ENCODE results near the gene ROBO2. TPM values are rescaled to one million over a fixed set of nuclear protein-coding genes. Genes with fewer than 3 reads are reported as not detected.

Gene ROBO2
- total and polyA plus RNA-seq, 10 of the 15 experiments (the other 5 are each of a cell fraction or from before 2014, with no cell fraction given): 0.22 to 2.5 (median 0.81) TPM

- intact Hi-C loops (cut with micrococcal nuclease; ENCODE audit: unreplicated experiment) (no loop called here), in situ Hi-C loops (cut with MboI) (no loop called here)
- 8% methylated on average over 1 of the region's 1 CpG for WGBS (ENCODE audit: insufficient coverage, insufficient replicate concordance, low lambda C conversion rate, missing lambda C conversion rate)
- FAIRE-seq: no peak
- Histone ChIP-seq H3K9me3 (replicated peaks; ENCODE audit: control insufficient read depth, insufficient read depth, low read length) (no peaks in the 10 kb centered on the region), H3K27me3 (replicated peaks in 1 of 2; ENCODE audit: control insufficient read depth in 2 of 2, insufficient read depth in 2 of 2, low read length in 1 of 2) (no peaks in the 10 kb centered on the region), H3K4me1 (ENCODE audit: control insufficient read depth, insufficient read depth, low read length) (no peaks in the 10 kb centered on the region), H3K4me3 (no peak overlapping the region), H3K4me2 (ENCODE audit: control insufficient read depth, insufficient read depth) (no peak overlapping the region), H3K79me2 (ENCODE audit: control insufficient read depth, insufficient read depth, low read length) (no peaks in the 10 kb centered on the region), H3K36me3 (ENCODE audit: control insufficient read depth in 2 of 2, insufficient read depth in 2 of 2, low read length in 1 of 2) (no peaks in the 10 kb centered on the region), H3K27ac (ENCODE audit: control insufficient read depth, insufficient read depth) (no peak overlapping the region), H2AFZ (ENCODE audit: control insufficient read depth, low read depth, low read length) (no peak overlapping the region), H4K20me1 (ENCODE audit: control insufficient read depth, insufficient read depth) (no peaks in the 10 kb centered on the region), H3K9ac (ENCODE audit: control insufficient read depth, insufficient read depth, low read length) (no peak overlapping the region)
- no TSS peak for BruUV-seq (replicated peaks)
- ChIA-PET RAD21 (ENCODE audit: unreplicated experiment) (no interaction called here), CTCF (interaction anchor here (0.6 kb wide), 1 partner anchor 239 kb away, joined by 3 read pairs; no protein-coding TSS in a partner anchor), SMC1A (ENCODE audit: uncharacterized antibody, unreplicated experiment) (no interaction called here), POLR2A (no interaction called here)
- DNase-seq (ENCODE audit: low read depth, low spot score): no peak
- peak; percentile 64 for ATAC-seq
- TF ChIP-seq LARP7 (IDR thresholded peaks at IDR 0.05) (no peak), CHD4 (IDR thresholded peaks at IDR 0.05) (no peak), IKZF2 (IDR thresholded peaks at IDR 0.05) (0 out of 4 replicates have a peak, but pooled peaks of 1 of the 2 experiments have one; percentile 11), BCL11A (IDR thresholded peaks at IDR 0.05; ENCODE audit: low read depth, low read length) (0 out of 2 replicates have a peak, but pooled peaks have one; percentile 23), RELB (IDR thresholded peaks at IDR 0.05; ENCODE audit: low read depth) (peak; percentile 83), BMI1 (IDR thresholded peaks at IDR 0.05; ENCODE audit: borderline replicate concordance) (no peak), CEBPZ (IDR thresholded peaks at IDR 0.05; ENCODE audit: low read depth, low read length) (no peak), SREBF2 (IDR thresholded peaks at IDR 0.05; ENCODE audit: low read length) (no peak), TAF1 (IDR thresholded peaks at IDR 0.05; ENCODE audit: borderline replicate concordance, low read depth, low read length) (no peak), NR2F1 (conservative IDR thresholded peaks at IDR 0.05) (peak; percentile 81), NFYB (IDR thresholded peaks at IDR 0.05; ENCODE audit: insufficient read depth, low read depth, low read length) (peak; percentile 7; the same call in 1 of the 2 replicates), PKNOX1 (IDR thresholded peaks at IDR 0.05) (peak; percentile 34; the same call in 1 of the 2 replicates), DPF2 (IDR thresholded peaks at IDR 0.05) (peak; percentile 24; the same call in 1 of the 2 replicates), MTA2 (IDR thresholded peaks at IDR 0.05; ENCODE audit: low read depth) (peak; percentile 92)
Measured at GRCh38 chr3:77059354-77059753, 19.5 kb downstream of the ROBO2 start.

Measured in GM12878 (cell line).